OCI-LY7 (cell line): Measurements from ENCODE around the gene NINJ1.

ENCODE experiments used
- EZH2phosphoT487 ChIP-seq: fragments of 200-600 bp; sonication (generic); IDR thresholded peaks from 2 replicates; pipeline ENCODE4 v1.6.1; 2018; ENCODE audit warnings: low read depth, borderline replicate concordance, mild to moderate bottlenecking, mixed run types, antibody characterized with exemption, low read length, moderate library complexity, mixed read lengths
- TF ChIP-seq, protein P1 (sequence below): fragments of 200-600 bp; sonication (generic); conservative IDR thresholded peaks from 2 replicates; pipeline ENCODE4 v1.5.1; 2014; ENCODE audit warnings: mild to moderate bottlenecking, antibody characterized with exemption, low read length, moderate library complexity, mixed read lengths

DNA sequence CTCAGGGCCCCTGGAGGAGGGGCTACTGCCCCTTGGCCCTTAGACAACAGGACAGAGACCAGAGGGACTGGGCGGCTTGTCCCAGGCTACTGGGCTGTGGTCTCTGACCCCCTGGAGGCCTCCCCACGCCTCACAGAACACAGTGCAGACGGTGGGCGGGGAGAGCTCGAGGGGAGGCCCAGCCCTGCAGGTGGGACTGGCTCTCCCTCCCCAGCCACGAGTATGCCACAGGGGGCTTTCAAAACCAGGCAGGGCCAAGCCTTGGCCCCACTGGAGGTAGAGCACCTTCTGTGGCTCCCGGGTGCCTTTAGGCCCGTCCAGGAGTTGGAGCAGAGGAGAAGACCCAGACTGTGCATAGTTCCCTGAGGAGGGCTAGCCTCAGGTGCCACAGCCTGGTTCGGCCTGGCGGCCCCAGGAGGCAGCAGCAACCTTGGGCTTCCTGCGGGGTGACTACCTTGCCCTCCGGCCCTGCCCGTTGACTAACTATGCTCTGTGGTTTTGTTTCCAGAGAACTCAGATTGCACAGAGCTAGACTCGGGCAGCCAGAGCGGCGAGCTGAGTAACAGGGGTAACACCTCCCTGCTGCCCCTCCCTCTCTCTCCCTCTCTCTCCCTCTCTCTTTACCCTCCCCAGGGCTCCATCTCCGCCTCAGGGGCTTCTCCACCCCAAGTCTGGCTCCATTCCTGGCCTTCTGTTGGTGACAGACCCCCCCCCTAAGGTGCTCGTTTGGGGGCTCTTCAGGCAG lies 22.5 kb downstream of the NINJ1 start:
- TF ChIP-seq, protein P1, sequence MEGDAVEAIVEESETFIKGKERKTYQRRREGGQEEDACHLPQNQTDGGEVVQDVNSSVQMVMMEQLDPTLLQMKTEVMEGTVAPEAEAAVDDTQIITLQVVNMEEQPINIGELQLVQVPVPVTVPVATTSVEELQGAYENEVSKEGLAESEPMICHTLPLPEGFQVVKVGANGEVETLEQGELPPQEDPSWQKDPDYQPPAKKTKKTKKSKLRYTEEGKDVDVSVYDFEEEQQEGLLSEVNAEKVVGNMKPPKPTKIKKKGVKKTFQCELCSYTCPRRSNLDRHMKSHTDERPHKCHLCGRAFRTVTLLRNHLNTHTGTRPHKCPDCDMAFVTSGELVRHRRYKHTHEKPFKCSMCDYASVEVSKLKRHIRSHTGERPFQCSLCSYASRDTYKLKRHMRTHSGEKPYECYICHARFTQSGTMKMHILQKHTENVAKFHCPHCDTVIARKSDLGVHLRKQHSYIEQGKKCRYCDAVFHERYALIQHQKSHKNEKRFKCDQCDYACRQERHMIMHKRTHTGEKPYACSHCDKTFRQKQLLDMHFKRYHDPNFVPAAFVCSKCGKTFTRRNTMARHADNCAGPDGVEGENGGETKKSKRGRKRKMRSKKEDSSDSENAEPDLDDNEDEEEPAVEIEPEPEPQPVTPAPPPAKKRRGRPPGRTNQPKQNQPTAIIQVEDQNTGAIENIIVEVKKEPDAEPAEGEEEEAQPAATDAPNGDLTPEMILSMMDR: no peak
- no peak for TF ChIP-seq EZH2phosphoT487
